Common myeloid progenitor, CD34-positive (primary cell): Measurements from ENCODE around the gene BIRC2.
"Not testable (repeated sequence)": the region's sequence is repeated elsewhere in the genome, so short reads cannot be mapped to it uniquely, and the experiment has no call there.

Experiments used
- CTCF ChIA-PET: fragments of 350-600 bp; sonication (Branson Sonifier 250); formaldehyde crosslinking; loops from one replicate; lab custom pipeline; 2021; ENCODE audit warnings: antibody characterized with exemption; lab: Charles Lee
- POLR2A ChIA-PET: fragments of 350-600 bp; sonication (Branson Sonifier 250); formaldehyde crosslinking; loops from one replicate; lab custom pipeline; 2021; ENCODE audit warnings: antibody characterized with exemption; lab: Charles Lee
- DNase-seq, 3 donors: peaks; one replicate each; pipeline versions ENCODE4 v3.0.0 to v3.0.0-alpha.2; 2013
- H3K27ac ChIP-seq, 2 experiments: 1 replicate in 1 of 2; 2 replicates in 1 of 2; pipeline ENCODE4 v1.7.0; 2013; ENCODE audit warnings: inconsistent platforms in 2 of 2, low read length in 2 of 2, mild to moderate bottlenecking in 2 of 2, low read depth in 1 of 2, moderate library complexity in 1 of 2; ENCODE audit not compliant: severe bottlenecking in 2 of 2, insufficient read depth in 1 of 2, poor library complexity in 1 of 2
- H3K27me3 ChIP-seq, 5 experiments: replicated peaks in 2 of 5; 1 replicate in 3 of 5; 2 replicates in 2 of 5; pipeline versions ENCODE4 v1.6.1 to v1.7.0; 2013; ENCODE audit warnings: low read length in 4 of 5, mild to moderate bottlenecking in 2 of 5, moderate library complexity in 2 of 5, inconsistent platforms in 1 of 5; ENCODE audit not compliant: insufficient read depth in 5 of 5, control insufficient read depth in 4 of 5
- H3K36me3 ChIP-seq, 4 experiments: 1 replicate in 2 of 4; 2 replicates in 2 of 4; pipeline versions ENCODE4 v1.6.1 to v1.7.0; 2013; ENCODE audit warnings: low read length in 3 of 4, control low read depth in 1 of 4, mild to moderate bottlenecking in 1 of 4; ENCODE audit not compliant: control insufficient read depth in 4 of 4, insufficient read depth in 4 of 4
- H3K4me1 ChIP-seq, 4 experiments: 1 replicate in 3 of 4; 2 replicates in 1 of 4; pipeline versions ENCODE4 v1.6.1 to v1.7.1; 2013; ENCODE audit warnings: low read length in 3 of 4, mild to moderate bottlenecking in 3 of 4, control low read depth in 1 of 4, inconsistent platforms in 1 of 4, moderate library complexity in 1 of 4; ENCODE audit not compliant: control insufficient read depth in 4 of 4, insufficient read depth in 4 of 4; ENCODE audit errors: control extremely low read depth in 1 of 4
- H3K4me3 ChIP-seq, 7 experiments: 1 replicate in 4 of 7; 2 replicates in 3 of 7; pipeline versions ENCODE4 v1.5.1 to v1.7.0; 2013; ENCODE audit warnings: mild to moderate bottlenecking in 7 of 7, low read length in 6 of 7, moderate library complexity in 6 of 7, inconsistent platforms in 2 of 7, low read depth in 2 of 7, control low read depth in 1 of 7; ENCODE audit not compliant: insufficient read depth in 4 of 7, control insufficient read depth in 1 of 7; ENCODE audit errors: extremely low read depth in 1 of 7
- H3K9me3 ChIP-seq, 5 experiments: 1 replicate in 4 of 5; 2 replicates in 1 of 5; pipeline versions ENCODE4 v1.6.1 to v1.7.1; 2013; ENCODE audit warnings: low read length in 4 of 5, mild to moderate bottlenecking in 2 of 5, inconsistent platforms in 1 of 5, low read depth in 1 of 5, moderate library complexity in 1 of 5; ENCODE audit not compliant: control insufficient read depth in 4 of 5, insufficient read depth in 2 of 5; ENCODE audit errors: control extremely low read depth in 1 of 5
- WGBS: methylation state at CpG from one replicate; pipeline ENCODE4 v1.1.5; 2013; ENCODE audit not compliant: insufficient coverage; 5-methylcytosine and 5-hydroxymethylcytosine counted together

The BIRC2 gene

DNA sequence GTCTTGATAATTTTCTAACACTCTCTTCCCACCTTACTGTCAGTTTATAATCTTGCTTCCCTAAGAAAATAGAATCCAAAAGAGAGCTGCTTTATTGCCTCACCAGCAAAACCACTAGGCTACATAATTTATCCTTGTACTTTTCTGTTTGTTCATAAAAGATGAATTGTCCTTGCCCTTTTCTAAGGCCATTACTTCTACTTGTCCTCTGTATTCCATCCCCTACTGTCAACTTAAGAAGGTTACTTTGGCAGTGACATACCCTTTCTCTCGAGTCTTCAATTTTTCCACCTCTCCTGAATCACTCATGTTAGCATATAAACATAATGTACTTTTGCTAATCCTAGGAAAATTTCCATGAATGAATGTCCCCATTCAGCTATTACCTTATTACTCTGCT lies 18.0 kb downstream of the BIRC2 start:
- Histone ChIP-seq H3K9me3 (peaks cover 0 to 2% (median 0%) of the 10 kb centered on the region in 5 experiments), H3K4me1 (peaks cover 0 to 5% (median 0%) of the 10 kb centered on the region in 4 experiments), H3K27me3 (no peaks in the 10 kb centered on the region), H3K27ac (no peak overlapping the region), H3K36me3 (peaks cover 29 to 62% (median 36%) of the 10 kb centered on the region in 4 experiments), H3K4me3 (no peak overlapping the region)
- ChIA-PET POLR2A (no interaction called here), CTCF (interaction anchor here (0.8 to 4.0 kb wide), 9 partner anchors 10 to 301 kb away, joined by 3 to 24 read pairs (median 5); no protein-coding TSS in a partner anchor)
- WGBS: 100% methylated on average over 1 of the region's 1 CpG
- DNase-seq: no peak

DNA sequence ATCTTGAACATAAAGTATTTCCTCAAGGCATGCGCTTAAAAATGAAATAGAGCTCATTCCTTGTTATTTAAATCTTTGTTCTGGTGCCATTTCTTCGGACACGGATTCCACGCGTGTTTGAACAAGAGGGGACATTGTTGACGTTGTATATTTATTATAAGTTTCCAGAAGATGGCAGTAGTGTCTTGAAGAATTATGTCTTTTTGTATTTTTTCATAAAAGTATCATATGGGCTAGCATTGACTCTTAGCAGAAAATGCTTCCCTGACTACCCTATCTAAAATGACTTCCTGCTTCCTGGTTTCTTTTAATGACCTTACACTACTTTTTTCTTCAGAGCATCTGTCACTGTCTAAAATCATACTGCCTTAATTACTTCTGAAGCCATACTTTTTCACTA lies 20.4 kb downstream of the BIRC2 start:
- Histone ChIP-seq H3K9me3 (no peaks in the 10 kb centered on the region), H3K4me3 (no peak overlapping the region), H3K36me3 (peaks cover 20 to 44% (median 27%) of the 10 kb centered on the region in 4 experiments), H3K27me3 (no peaks in the 10 kb centered on the region), H3K4me1 (no peaks in the 10 kb centered on the region), H3K27ac (no peak overlapping the region)
- POLR2A ChIA-PET: no interaction called here
- DNase-seq: peak; percentile 38 to 68 (median 61)
- CTCF ChIA-PET: interaction anchor here (0.7 to 4.0 kb wide), 24 partner anchors 9 to 299 kb away, joined by 3 to 24 read pairs (median 5); no protein-coding TSS in a partner anchor
- no CpG with 5 or more reads among the region's 6 CpGs for WGBS

DNA sequence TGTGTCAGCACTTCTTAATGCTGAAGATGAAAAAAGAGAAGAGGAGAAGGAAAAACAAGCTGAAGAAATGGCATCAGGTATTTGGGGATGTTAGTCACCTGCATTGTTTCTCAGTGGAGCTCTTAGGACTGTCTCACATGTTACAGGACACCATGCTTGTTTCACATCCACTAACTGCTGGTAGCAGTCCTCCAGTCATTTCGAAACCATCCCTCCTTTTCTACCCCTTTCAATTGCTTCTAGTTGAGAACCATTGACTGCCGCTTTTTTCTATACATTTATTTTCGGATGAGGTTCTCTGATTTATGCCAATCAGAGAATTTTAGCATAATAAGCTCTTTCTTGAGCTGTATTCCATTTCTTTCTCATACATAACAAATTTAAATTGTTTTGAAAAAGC lies 21.5 kb downstream of the BIRC2 start:
- Histone ChIP-seq H3K4me3 (no peak overlapping the region), H3K27me3 (no peaks in the 10 kb centered on the region), H3K9me3 (no peaks in the 10 kb centered on the region), H3K36me3 (peaks cover 14 to 35% (median 26%) of the 10 kb centered on the region in 4 experiments), H3K4me1 (no peaks in the 10 kb centered on the region), H3K27ac (no peak overlapping the region)
- no peak for DNase-seq
- ChIA-PET POLR2A (interaction anchor here (0.9 kb wide), 1 partner anchor 9 kb away, joined by 3 read pairs; no protein-coding TSS in a partner anchor), CTCF (interaction anchor here (0.9 to 4.0 kb wide), 16 partner anchors 10 to 298 kb away, joined by 3 to 20 read pairs (median 6); no protein-coding TSS in a partner anchor)
- 100% methylated on average over 3 of the region's 3 CpGs for WGBS

DNA sequence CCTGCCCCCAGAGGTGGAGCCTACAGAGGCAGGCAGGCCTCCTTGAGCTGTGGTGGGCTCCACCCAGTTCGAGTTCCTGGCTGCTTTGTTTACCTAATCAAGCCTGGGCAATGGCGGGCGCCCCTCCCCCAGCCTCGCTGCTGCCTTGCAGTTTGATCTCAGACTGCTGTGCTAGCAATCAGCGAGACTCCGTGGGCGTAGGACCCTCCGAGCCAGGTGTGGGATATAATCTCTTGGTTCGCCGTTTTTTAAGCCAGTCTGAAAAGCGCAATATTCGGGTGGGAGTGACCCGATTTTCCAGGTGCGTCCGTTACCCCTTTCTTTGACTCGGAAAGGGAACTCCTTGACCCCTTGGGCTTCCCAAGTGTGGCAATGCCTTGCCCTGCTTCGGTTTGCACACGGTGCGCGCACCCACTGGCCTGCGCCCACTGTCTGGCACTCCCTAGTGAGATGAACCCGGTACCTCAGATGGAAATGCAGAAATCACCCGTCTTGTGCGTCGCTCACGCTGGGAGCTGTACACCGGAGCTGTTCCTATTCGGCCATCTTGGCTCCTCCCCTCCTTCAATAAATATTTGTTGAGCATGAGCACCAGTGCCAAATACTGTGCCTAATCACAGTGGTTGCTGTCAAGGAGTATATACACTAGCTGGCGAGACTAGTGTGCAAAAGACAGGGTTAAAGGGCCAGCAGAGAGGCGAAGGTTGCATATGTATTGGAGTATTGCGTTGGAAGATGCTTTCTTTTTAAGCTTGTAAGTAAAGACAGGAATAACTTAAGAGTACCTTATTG lies 27.8 kb downstream of the BIRC2 start:
- ChIA-PET CTCF (interaction anchor here (1.5 to 2.4 kb wide), 4 partner anchors 8 to 87 kb away, joined by 5 to 19 read pairs (median 8); no protein-coding TSS in a partner anchor), POLR2A (interaction anchor here (1.0 kb wide), 1 partner anchor 29 kb away, joined by 4 read pairs; no protein-coding TSS in a partner anchor)
- H3K4me3 ChIP-seq, DNase-seq, H3K9me3 ChIP-seq, H3K4me1 ChIP-seq, H3K27me3 ChIP-seq, H3K27ac ChIP-seq: not testable (repeated sequence)
- WGBS: 98% methylated on average over 21 of the region's 31 CpGs
- H3K36me3 ChIP-seq: peaks cover 4 to 33% (median 18%) of the 10 kb centered on the region in 4 experiments

DNA sequence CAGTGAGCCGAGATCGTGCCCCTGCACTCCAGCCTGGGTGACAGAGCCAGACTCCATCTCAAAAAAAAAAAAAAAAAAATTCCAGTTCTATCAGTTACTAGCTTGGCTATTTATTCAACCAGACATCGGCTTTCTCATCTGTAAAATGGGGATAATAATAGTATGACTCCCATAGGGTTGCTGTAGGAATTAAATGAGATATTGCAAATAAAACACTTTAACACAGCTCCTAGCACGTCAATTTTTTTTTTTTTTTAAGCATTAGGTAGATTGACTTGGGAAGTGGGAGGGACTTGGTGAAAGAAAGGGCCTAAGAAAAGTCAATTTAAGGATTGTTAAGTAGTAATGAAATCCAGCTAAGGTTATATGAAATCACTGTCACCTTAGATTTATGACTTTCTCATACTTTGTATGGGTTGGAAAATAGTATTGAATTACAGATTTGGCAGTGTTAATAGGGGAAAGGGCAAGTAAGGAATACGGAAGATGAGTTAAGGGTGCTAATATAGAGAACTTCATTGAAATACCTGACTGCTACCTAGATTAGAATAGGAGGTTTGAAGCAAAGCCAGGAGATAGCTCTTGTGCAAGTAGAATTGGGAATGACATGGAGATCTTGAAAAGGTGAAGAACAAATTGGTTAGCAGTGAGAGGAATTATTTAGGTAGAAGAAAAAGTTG lies 28.8 kb downstream of the BIRC2 start:
- DNase-seq: no peak
- H3K4me3 ChIP-seq: no peak overlapping the region
- H3K4me1 ChIP-seq: no peaks in the 10 kb centered on the region
- no peaks in the 10 kb centered on the region for H3K9me3 ChIP-seq
- CTCF ChIA-PET: interaction anchor here (1.1 to 2.4 kb wide), 5 partner anchors 9 to 88 kb away, joined by 4 to 19 read pairs (median 7); no protein-coding TSS in a partner anchor
- 100% methylated on average over 2 of the region's 5 CpGs for WGBS
- POLR2A ChIA-PET: interaction anchor here (1.0 kb wide), 1 partner anchor 30 kb away, joined by 4 read pairs; no protein-coding TSS in a partner anchor
- no peaks in the 10 kb centered on the region for H3K27me3 ChIP-seq
- peaks cover 4 to 36% (median 19%) of the 10 kb centered on the region in 4 experiments for H3K36me3 ChIP-seq
- H3K27ac ChIP-seq: no peak overlapping the region

DNA sequence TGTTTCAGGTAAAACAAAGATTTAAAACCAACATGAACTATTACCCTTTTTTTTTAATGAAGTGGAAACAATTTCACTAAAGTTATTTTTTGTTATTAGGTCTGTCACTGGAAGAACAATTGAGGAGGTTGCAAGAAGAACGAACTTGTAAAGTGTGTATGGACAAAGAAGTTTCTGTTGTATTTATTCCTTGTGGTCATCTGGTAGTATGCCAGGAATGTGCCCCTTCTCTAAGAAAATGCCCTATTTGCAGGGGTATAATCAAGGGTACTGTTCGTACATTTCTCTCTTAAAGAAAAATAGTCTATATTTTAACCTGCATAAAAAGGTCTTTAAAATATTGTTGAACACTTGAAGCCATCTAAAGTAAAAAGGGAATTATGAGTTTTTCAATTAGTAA lies 30.9 kb downstream of the BIRC2 start:
- Histone ChIP-seq H3K27ac (no peak overlapping the region), H3K4me3 (no peak overlapping the region), H3K36me3 (peaks cover 4 to 42% (median 23%) of the 10 kb centered on the region in 4 experiments), H3K4me1 (no peaks in the 10 kb centered on the region), H3K27me3 (no peaks in the 10 kb centered on the region), H3K9me3 (no peaks in the 10 kb centered on the region)
- 100% methylated on average over 1 of the region's 2 CpGs for WGBS
- ChIA-PET POLR2A (interaction anchor here (0.6 kb wide), 1 partner anchor 11 kb away, joined by 3 read pairs; no protein-coding TSS in a partner anchor), CTCF (interaction anchor here (8.1 kb wide), 1 partner anchor 15 kb away, joined by 55 read pairs; no protein-coding TSS in a partner anchor)
- DNase-seq: no peak
